ENCODE measurements around the gene ZNF664. TPM values are rescaled to one million over a fixed set of nuclear protein-coding genes. Genes with fewer than 3 reads are reported as not detected.
A peak's percentile ranks its signal among the peaks of the same experiment; 100 is the strongest.

Gene ZNF664
- total RNA-seq (100 to 1,000 TPM in 2 of 5 donors, 10 to 100 TPM in 3; 42.6 to 224 (median 89.6) TPM), polyA plus RNA-seq (10 to 100 TPM; 16.5 to 50.3 (median 45.4) TPM)
- long read RNA-seq, donor 1, full-length matches to known transcripts = 11 of 11 reads
- long read RNA-seq, donor 1, partial matches to known transcripts = 0 of 11 reads
- long read RNA-seq, donor 1, other reads (novel, unspliced or antisense) = 0 of 11 reads
- long read RNA-seq, donor 2, full-length matches to known transcripts = 15 of 15 reads
- long read RNA-seq, donor 2, partial matches to known transcripts = 0 of 15 reads
- long read RNA-seq, donor 2, other reads (novel, unspliced or antisense) = 0 of 15 reads
- long read RNA-seq, donor 3, full-length matches to known transcripts = 10 of 10 reads
- long read RNA-seq, donor 3, partial matches to known transcripts = 0 of 10 reads
- long read RNA-seq, donor 3, other reads (novel, unspliced or antisense) = 0 of 10 reads
- long read RNA-seq, donor 4, full-length matches to known transcripts = 3 of 3 reads
- long read RNA-seq, donor 4, partial matches to known transcripts = 0 of 3 reads
- long read RNA-seq, donor 4, other reads (novel, unspliced or antisense) = 0 of 3 reads
- long read RNA-seq, donor 5, full-length matches to known transcripts = 17 of 24 reads
- long read RNA-seq, donor 5, partial matches to known transcripts = 0 of 24 reads
- long read RNA-seq, donor 5, other reads (novel, unspliced or antisense) = 7 of 24 reads
- long read RNA-seq, donor 6, full-length matches to known transcripts = 37 of 44 reads
- long read RNA-seq, donor 6, partial matches to known transcripts = 0 of 44 reads
- long read RNA-seq, donor 6, other reads (novel, unspliced or antisense) = 7 of 44 reads
- long read RNA-seq, donor 7, full-length matches to known transcripts = 20 of 28 reads
- long read RNA-seq, donor 7, partial matches to known transcripts = 0 of 28 reads
- long read RNA-seq, donor 7, other reads (novel, unspliced or antisense) = 8 of 28 reads
- long read RNA-seq, donor 8, full-length matches to known transcripts = 10 of 16 reads
- long read RNA-seq, donor 8, partial matches to known transcripts = 0 of 16 reads
- long read RNA-seq, donor 8, other reads (novel, unspliced or antisense) = 6 of 16 reads
- long read RNA-seq, donor 9, full-length matches to known transcripts = 8 of 13 reads
- long read RNA-seq, donor 9, partial matches to known transcripts = 5 of 13 reads
- long read RNA-seq, donor 9, other reads (novel, unspliced or antisense) = 0 of 13 reads
- long read RNA-seq, donor 10, full-length matches to known transcripts = 9 of 9 reads
- long read RNA-seq, donor 10, partial matches to known transcripts = 0 of 9 reads
- long read RNA-seq, donor 10, other reads (novel, unspliced or antisense) = 0 of 9 reads

DNA sequence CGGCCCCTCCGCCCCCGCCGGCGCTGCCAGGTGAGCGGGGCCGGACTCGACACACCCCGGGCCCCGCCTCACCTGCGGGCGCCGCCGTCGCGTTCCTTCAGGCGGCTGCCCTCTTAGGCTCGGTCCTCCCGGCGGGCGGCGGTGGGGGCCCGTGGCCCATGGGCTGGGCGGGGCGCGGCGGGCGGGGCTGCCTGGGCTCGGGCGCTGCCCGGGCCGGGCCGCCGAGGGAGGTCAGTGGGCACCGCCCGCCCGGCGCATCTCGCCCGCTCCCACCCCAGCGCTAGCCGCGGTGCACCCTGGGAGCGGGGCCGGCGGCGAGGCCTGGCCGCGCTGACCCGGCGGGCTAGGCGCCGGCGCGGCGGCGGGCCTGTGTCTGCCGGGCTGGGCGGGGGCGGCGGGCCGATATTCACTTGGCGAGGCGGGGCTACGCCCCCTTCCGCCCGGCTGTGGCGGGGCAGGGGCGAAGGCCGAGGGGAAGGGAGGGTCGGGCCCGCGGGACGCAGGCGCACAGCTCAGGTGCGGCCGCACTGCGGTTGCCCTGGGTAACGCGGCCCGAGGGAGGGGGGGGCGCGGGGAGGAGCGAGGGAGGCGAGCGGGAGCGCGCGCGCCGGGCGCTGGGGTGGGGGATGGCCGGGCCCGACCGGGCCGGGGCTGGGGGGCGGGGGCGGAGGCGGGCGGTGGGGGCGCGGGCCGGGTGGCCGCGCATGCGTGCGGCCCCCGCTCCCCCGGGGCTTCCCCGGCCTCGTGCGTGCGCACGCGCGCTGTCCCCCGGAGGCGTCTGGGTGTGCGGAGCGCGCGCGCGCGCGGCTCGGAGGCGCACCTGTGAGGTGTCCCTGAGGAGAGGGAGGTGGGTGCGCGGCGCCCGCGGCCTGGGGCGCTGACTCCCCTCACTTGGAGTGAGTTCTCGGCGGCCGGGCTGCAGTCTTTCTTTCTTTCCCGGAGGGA lies at the start of gene ZNF664, which contains the start of gene CCDC92:
TSS of gene ZNF664 (plus strand) at position 759 of the 945 bp plus-strand sequence. CDS start 38,930 bp downstream, outside the sequence.
TSS of gene CCDC92 (minus strand) at position 375 of the 945 bp plus-strand sequence. CDS start 28,526 bp downstream, outside the sequence.
- intact Hi-C loops (cut with DNase I; ENCODE audit: low total_unique reads) = no loop called here
- Histone ChIP-seq H3K27me3 (no peaks in the 10 kb centered on the region), H3K4me1 (peaks cover 13 to 49% (median 35%) of the 10 kb centered on the region in 4 donors), H3K36me3 (peaks cover 0 to 18% (median 9%) of the 10 kb centered on the region in 4 donors), H3K27ac (peak within 1 kb of the TSS; percentile 92 to 97 (median 96)), H3K4me3 (peak within 1 kb of the TSS; percentile 84 to 99 (median 96)), H3K9me3 (no peaks in the 10 kb centered on the region)
- peak; percentile 95 to 98 for DNase-seq
- TF ChIP-seq POLR2A (IDR thresholded peaks at IDR 0.05) = peak in 1 of 4 donors; percentile 26
- TF ChIP-seq EP300 (IDR thresholded peaks at IDR 0.05) = no peak
- TF ChIP-seq, protein P1, sequence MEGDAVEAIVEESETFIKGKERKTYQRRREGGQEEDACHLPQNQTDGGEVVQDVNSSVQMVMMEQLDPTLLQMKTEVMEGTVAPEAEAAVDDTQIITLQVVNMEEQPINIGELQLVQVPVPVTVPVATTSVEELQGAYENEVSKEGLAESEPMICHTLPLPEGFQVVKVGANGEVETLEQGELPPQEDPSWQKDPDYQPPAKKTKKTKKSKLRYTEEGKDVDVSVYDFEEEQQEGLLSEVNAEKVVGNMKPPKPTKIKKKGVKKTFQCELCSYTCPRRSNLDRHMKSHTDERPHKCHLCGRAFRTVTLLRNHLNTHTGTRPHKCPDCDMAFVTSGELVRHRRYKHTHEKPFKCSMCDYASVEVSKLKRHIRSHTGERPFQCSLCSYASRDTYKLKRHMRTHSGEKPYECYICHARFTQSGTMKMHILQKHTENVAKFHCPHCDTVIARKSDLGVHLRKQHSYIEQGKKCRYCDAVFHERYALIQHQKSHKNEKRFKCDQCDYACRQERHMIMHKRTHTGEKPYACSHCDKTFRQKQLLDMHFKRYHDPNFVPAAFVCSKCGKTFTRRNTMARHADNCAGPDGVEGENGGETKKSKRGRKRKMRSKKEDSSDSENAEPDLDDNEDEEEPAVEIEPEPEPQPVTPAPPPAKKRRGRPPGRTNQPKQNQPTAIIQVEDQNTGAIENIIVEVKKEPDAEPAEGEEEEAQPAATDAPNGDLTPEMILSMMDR (IDR thresholded peaks at IDR 0.05) = peak in 3 of 7 experiments; percentile 9 to 37 (median 10)
- TF ChIP-seq POLR2AphosphoS5 (IDR thresholded peaks at IDR 0.05) = peak in 2 of 3 donors; percentile 70 to 72
- 0 to 33% (median 1%) methylated on average over 29 to 120 of the region's 138 CpGs for WGBS, 5 donors

DNA sequence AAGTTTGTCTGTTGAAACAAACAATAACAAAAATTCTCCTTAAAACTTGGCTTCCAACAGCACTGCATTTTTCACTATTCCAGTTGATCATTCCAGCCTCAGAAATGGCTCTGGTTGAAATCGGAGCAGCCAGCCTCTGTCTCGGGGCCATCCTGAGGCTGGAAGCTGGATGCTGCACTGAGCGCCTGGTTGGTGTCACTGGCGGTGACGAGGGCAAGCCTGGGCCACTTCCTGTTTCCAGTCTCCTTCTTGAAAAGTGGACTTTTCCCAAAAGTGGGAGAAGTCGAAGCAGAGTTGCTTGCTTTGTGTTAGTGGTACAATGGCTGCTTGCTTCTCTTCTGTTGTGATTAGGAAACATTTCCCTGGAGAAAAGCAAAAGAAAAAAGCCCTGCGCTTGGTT lies 49.1 kb upstream of the ZNF664 start:
- TF ChIP-seq, protein P1 (IDR thresholded peaks at IDR 0.05) = no peak
- TF ChIP-seq POLR2A (IDR thresholded peaks at IDR 0.05) = no peak
- no peak for TF ChIP-seq EP300 (IDR thresholded peaks at IDR 0.05)
- TF ChIP-seq POLR2AphosphoS5 (IDR thresholded peaks at IDR 0.05) = no peak
- Histone ChIP-seq H3K36me3 (no peaks in the 10 kb centered on the region), H3K4me1 (no peaks in the 10 kb centered on the region), H3K27ac (no peak overlapping the region), H3K4me3 (no peak overlapping the region), H3K9me3 (no peaks in the 10 kb centered on the region), H3K27me3 (peaks cover 0 to 2% (median 0%) of the 10 kb centered on the region in 3 donors)
- 66 to 84% (median 70%) methylated on average over 7 of the region's 7 CpGs for WGBS, 5 donors
- intact Hi-C loops (cut with DNase I; ENCODE audit: low total_unique reads) = no loop called here
- no peak for DNase-seq

DNA sequence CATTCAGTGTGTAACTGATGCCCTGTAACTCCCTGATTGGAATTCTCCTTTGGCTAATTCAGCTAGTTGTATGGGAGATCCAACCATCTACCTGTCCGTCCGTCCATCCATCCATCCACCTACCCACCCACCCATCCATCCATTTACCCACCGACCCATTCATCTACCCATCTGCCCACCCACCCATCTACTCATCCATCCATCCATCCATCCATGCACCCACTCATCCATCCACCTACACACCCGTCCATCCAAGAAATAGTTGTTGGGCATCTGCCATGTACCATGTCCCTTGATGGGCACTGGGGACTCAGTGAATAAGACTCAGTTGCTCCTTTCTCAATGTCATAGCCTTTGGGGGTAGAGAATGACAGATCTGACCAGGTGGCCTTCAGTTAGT lies 48.5 kb upstream of the ZNF664 start:
- no peak overlapping the region for H3K4me3 ChIP-seq
- intact Hi-C loops (cut with DNase I; ENCODE audit: low total_unique reads) = no loop called here
- H3K4me1 ChIP-seq = no peaks in the 10 kb centered on the region
- H3K9me3 ChIP-seq = no peaks in the 10 kb centered on the region
- TF ChIP-seq POLR2A (IDR thresholded peaks at IDR 0.05) = no peak
- TF ChIP-seq EP300 (IDR thresholded peaks at IDR 0.05) = no peak
- H3K27me3 ChIP-seq = peaks cover 0 to 2% (median 0%) of the 10 kb centered on the region in 3 donors
- H3K27ac ChIP-seq = no peak overlapping the region
- no peaks in the 10 kb centered on the region for H3K36me3 ChIP-seq
- 87 to 97% (median 94%) methylated on average over 4 of the region's 4 CpGs for WGBS, 5 donors
- no peak for DNase-seq
